ENCODE measurements around the gene PYDC1. TPM values are rescaled to one million over a fixed set of nuclear protein-coding genes. Genes with fewer than 3 reads are reported as not detected.
A peak's percentile ranks its signal among the peaks of the same experiment; 100 is the strongest.

The PYDC1 gene
- total RNA-seq, 4 donors from 2014 or later: 4.2 to 17.7 (median 13.8) TPM; not detected in 1

DNA sequence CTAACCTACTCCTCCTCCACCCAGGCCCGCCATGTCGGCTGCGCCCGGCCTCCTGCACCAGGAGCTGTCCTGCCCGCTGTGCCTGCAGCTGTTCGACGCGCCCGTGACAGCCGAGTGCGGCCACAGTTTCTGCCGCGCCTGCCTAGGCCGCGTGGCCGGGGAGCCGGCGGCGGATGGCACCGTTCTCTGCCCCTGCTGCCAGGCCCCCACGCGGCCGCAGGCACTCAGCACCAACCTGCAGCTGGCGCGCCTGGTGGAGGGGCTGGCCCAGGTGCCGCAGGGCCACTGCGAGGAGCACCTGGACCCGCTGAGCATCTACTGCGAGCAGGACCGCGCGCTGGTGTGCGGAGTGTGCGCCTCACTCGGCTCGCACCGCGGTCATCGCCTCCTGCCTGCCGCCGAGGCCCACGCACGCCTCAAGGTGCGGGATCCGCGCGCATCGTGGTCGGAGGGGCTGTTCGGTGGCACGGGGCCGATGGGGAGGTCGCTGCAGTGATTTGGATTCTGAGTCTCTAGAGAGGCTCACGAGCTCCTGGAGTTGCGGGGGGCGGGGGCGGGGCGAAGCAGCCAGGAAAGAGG, 2.1 kb downstream of the PYDC1 start:
- Histone ChIP-seq H3K27me3 (peaks cover 32% of the 10 kb centered on the region), H3K4me1 (peaks cover 32% of the 10 kb centered on the region), H3K27ac (no peak overlapping the region), H3K36me3 (no peaks in the 10 kb centered on the region), H3K9me3 (no peaks in the 10 kb centered on the region), H3K4me3 (peak overlapping the region; percentile 54)
- TF ChIP-seq CTCF (IDR thresholded peaks at IDR 0.05): no peak
- no peak for TF ChIP-seq EP300 (IDR thresholded peaks at IDR 0.05)
- TF ChIP-seq POLR2A (IDR thresholded peaks at IDR 0.05): no peak
- no peak for TF ChIP-seq POLR2AphosphoS5 (IDR thresholded peaks at IDR 0.05)
- 7% methylated on average over 15 of the region's 58 CpGs for WGBS
- no peak for DNase-seq (ENCODE audit: low spot score in 2 of 2)

GRCh38 chr16:31213877-31214707, 2.8 kb downstream of the PYDC1 start, which contains the start of gene TRIM72:
TRIM72 (plus strand) TSS chr16:31214119; CDS start chr16:31214739, 620 bp downstream.
- peaks cover 28% of the 10 kb centered on the region for H3K27me3 ChIP-seq
- no peaks in the 10 kb centered on the region for H3K36me3 ChIP-seq
- peak within 1 kb of the TSS; percentile 54 for H3K4me3 ChIP-seq
- no peak for DNase-seq (ENCODE audit: low spot score in 2 of 2)
- WGBS: 73% methylated on average over 22 of the region's 25 CpGs
- no peak within 1 kb of the TSS for H3K27ac ChIP-seq
- H3K9me3 ChIP-seq: no peaks in the 10 kb centered on the region
- peaks cover 32% of the 10 kb centered on the region for H3K4me1 ChIP-seq
- TF ChIP-seq EP300 (IDR thresholded peaks at IDR 0.05): no peak
- TF ChIP-seq POLR2A (IDR thresholded peaks at IDR 0.05): no peak
- no peak for TF ChIP-seq CTCF (IDR thresholded peaks at IDR 0.05)
- no peak for TF ChIP-seq POLR2AphosphoS5 (IDR thresholded peaks at IDR 0.05)

DNA sequence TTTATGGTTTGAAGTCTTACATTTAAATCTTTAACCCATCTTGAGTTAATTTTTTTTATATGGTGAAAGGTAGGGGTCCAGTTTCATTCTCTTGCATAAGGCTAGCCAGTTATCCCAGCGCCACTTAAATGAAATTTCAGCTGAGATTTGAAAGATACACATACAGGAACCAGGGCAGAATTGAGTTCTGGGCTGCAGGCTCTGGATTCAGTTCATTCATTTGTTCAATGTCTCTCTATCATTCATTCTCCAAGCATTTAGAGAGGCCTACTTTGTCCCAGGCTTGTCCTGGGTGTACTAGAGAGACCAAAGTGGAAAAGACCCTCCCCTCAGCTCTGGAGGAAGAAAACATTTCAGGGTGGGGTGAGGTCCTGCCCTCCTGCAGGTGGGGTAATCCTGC, 3.6 kb downstream of the PYDC1 start:
- TF ChIP-seq POLR2A (IDR thresholded peaks at IDR 0.05): no peak
- no peak for TF ChIP-seq EP300 (IDR thresholded peaks at IDR 0.05)
- no peak for TF ChIP-seq POLR2AphosphoS5 (IDR thresholded peaks at IDR 0.05)
- no peak for TF ChIP-seq CTCF (IDR thresholded peaks at IDR 0.05)
- H3K27me3 ChIP-seq: peaks cover 23% of the 10 kb centered on the region
- H3K9me3 ChIP-seq: no peaks in the 10 kb centered on the region
- H3K36me3 ChIP-seq: no peaks in the 10 kb centered on the region
- H3K4me3 ChIP-seq: no peak overlapping the region
- DNase-seq (ENCODE audit: low spot score in 2 of 2): no peak
- H3K4me1 ChIP-seq: peaks cover 32% of the 10 kb centered on the region
- WGBS: 100% methylated on average over 1 of the region's 1 CpG
- no peak overlapping the region for H3K27ac ChIP-seq

DNA sequence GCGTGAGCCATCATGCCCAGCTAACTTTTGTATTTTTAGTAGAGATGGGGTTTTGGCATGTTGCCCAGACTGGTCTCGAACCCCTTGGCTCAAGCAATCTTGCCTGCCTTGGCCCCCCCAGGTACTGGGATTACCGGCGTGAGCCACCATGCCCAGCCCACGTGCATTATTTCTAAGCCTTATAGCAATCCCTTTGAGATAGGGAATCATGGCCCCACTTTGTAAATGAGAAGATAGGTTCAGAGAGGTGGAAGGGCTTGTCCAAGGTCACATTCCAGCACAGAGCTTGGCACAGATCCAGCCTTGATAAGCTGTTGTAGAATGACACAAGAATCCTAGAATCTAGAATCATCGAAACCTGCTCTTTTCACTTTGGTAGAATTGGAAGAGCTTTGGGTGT, 10.2 kb downstream of the PYDC1 start:
- Histone ChIP-seq H3K36me3 (no peaks in the 10 kb centered on the region), H3K9me3 (no peaks in the 10 kb centered on the region), H3K4me3 (no peak overlapping the region), H3K4me1 (peaks cover 20% of the 10 kb centered on the region), H3K27me3 (no peaks in the 10 kb centered on the region), H3K27ac (no peak overlapping the region)
- TF ChIP-seq CTCF (IDR thresholded peaks at IDR 0.05) (no peak), EP300 (IDR thresholded peaks at IDR 0.05) (no peak), POLR2A (IDR thresholded peaks at IDR 0.05) (no peak), POLR2AphosphoS5 (IDR thresholded peaks at IDR 0.05) (no peak)
- 55% methylated on average over 6 of the region's 6 CpGs for WGBS
- no peak for DNase-seq (ENCODE audit: low spot score in 2 of 2)

Measured in suprapubic skin (tissue), 4 donors.